ENCODE measurements around the gene ARF4. TPM values are rescaled to one million over a fixed set of nuclear protein-coding genes. Genes with fewer than 3 reads are reported as not detected.

Gene ARF4
- total RNA-seq, 1 donor from 2014 or later = 165 TPM

GRCh38 chr3:57594144-57594543, 3.0 kb downstream of the ARF4 start:
- no peak for TF ChIP-seq CTCF (IDR thresholded peaks at IDR 0.05; ENCODE audit: unreplicated experiment)
- Mint-ChIP-seq H3K27me3 (ENCODE audit: low read depth) (no peaks in the 10 kb centered on the region), H3K36me3 (peaks cover 9% of the 10 kb centered on the region), H3K4me3 (peak overlapping the region; percentile 99), H3K4me1 (peaks cover 37% of the 10 kb centered on the region), H3K9me3 (no peaks in the 10 kb centered on the region), H3K27ac (no peak overlapping the region)
- no peak for DNase-seq (ENCODE audit: low spot score in 2 of 2, unreplicated experiment in 2 of 2)

- Mint-ChIP-seq H3K36me3 (peaks cover 9% of the 10 kb centered on the region), H3K27ac (peak overlapping the region; percentile 30), H3K9me3 (no peaks in the 10 kb centered on the region), H3K27me3 (ENCODE audit: low read depth) (no peaks in the 10 kb centered on the region), H3K4me1 (peaks cover 27% of the 10 kb centered on the region), H3K4me3 (no peak overlapping the region)
- DNase-seq (ENCODE audit: low spot score in 2 of 2, unreplicated experiment in 2 of 2) = no peak
- no peak for TF ChIP-seq CTCF (IDR thresholded peaks at IDR 0.05; ENCODE audit: unreplicated experiment)
These were observed 4.8 kb downstream of the ARF4 start for GRCh38 chr3:57592306-57592705.

GRCh38 chr3:57587905-57588304, 9.2 kb downstream of the ARF4 start:
- Mint-ChIP-seq H3K4me1 (peaks cover 20% of the 10 kb centered on the region), H3K9me3 (no peaks in the 10 kb centered on the region), H3K36me3 (peaks cover 7% of the 10 kb centered on the region), H3K27me3 (ENCODE audit: low read depth) (no peaks in the 10 kb centered on the region), H3K4me3 (no peak overlapping the region), H3K27ac (peak overlapping the region; percentile 17)
- DNase-seq (ENCODE audit: low spot score in 2 of 2, unreplicated experiment in 2 of 2) = no peak
- TF ChIP-seq CTCF (IDR thresholded peaks at IDR 0.05; ENCODE audit: unreplicated experiment) = no peak

GRCh38 chr3:57586778-57587177, 10.4 kb downstream of the ARF4 start:
- peak overlapping the region; percentile 79 for H3K27ac Mint-ChIP-seq
- no peaks in the 10 kb centered on the region for H3K9me3 Mint-ChIP-seq
- peaks cover 14% of the 10 kb centered on the region for H3K4me1 Mint-ChIP-seq
- no peak for TF ChIP-seq CTCF (IDR thresholded peaks at IDR 0.05; ENCODE audit: unreplicated experiment)
- no peak overlapping the region for H3K4me3 Mint-ChIP-seq
- no peaks in the 10 kb centered on the region for H3K27me3 Mint-ChIP-seq (ENCODE audit: low read depth)
- peaks cover 7% of the 10 kb centered on the region for H3K36me3 Mint-ChIP-seq
- DNase-seq (ENCODE audit: low spot score in 2 of 2, unreplicated experiment in 2 of 2) = no peak

- no peak overlapping the region for H3K4me3 Mint-ChIP-seq
- H3K36me3 Mint-ChIP-seq = peaks cover 6% of the 10 kb centered on the region
- no peaks in the 10 kb centered on the region for H3K9me3 Mint-ChIP-seq
- no peaks in the 10 kb centered on the region for H3K27me3 Mint-ChIP-seq (ENCODE audit: low read depth)
- no peak overlapping the region for H3K27ac Mint-ChIP-seq
- no peak for DNase-seq (ENCODE audit: low spot score in 2 of 2, unreplicated experiment in 2 of 2)
- no peak for TF ChIP-seq CTCF (IDR thresholded peaks at IDR 0.05; ENCODE audit: unreplicated experiment)
- H3K4me1 Mint-ChIP-seq = peaks cover 12% of the 10 kb centered on the region
These were observed 13.6 kb downstream of the ARF4 start for GRCh38 chr3:57583544-57583943.
